Adrenal gland (tissue), 5 donors: ENCODE measurements around the gene COL26A1.

Source experiments
- POLR2A ChIP-seq, 2 donors: fragments of 450-650 bp; IDR thresholded peaks; one replicate each; pipeline ENCODE4 v1.6.1; 2017; ENCODE audit warnings: antibody characterized with exemption in 2 of 2, mild to moderate bottlenecking in 2 of 2, moderate library complexity in 1 of 2
- TF ChIP-seq, protein P1 (sequence below), 6 experiments: fragments of 450-650 bp in 4 of 6; fragments of 200-600 bp in 2 of 6; sonication (generic) in 1 of 6; IDR thresholded peaks; 1 replicate in 5 of 6; 2 replicates in 1 of 6; pipeline versions ENCODE4 v1.5.1 to v1.8.0; 2016 to 2021; ENCODE audit warnings: antibody characterized with exemption in 6 of 6, mild to moderate bottlenecking in 2 of 6, moderate library complexity in 1 of 6
- donor health status: DM: no; HTN: no; CAD: no.

DNA sequence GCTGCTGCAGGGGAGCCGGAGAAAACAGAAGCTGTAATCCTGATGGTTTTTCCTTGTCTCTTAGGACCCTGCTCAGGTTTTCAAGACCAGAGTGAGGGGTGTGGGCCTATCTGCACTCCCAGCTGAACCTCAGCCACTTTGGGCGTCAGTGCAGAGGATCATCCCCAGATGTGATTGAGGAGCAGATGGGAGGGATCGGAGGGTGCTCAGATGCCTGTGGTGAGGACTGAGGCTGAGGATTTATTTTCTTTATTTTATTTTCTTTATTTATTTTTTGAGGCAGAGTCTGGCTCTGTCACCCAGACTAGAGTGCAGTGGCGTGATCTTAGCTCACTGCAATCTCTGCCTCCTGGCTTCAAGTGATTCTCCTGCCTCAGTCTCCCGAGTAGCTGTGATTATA, 13.9 kb downstream of the COL26A1 start:
- TF ChIP-seq, protein P1, sequence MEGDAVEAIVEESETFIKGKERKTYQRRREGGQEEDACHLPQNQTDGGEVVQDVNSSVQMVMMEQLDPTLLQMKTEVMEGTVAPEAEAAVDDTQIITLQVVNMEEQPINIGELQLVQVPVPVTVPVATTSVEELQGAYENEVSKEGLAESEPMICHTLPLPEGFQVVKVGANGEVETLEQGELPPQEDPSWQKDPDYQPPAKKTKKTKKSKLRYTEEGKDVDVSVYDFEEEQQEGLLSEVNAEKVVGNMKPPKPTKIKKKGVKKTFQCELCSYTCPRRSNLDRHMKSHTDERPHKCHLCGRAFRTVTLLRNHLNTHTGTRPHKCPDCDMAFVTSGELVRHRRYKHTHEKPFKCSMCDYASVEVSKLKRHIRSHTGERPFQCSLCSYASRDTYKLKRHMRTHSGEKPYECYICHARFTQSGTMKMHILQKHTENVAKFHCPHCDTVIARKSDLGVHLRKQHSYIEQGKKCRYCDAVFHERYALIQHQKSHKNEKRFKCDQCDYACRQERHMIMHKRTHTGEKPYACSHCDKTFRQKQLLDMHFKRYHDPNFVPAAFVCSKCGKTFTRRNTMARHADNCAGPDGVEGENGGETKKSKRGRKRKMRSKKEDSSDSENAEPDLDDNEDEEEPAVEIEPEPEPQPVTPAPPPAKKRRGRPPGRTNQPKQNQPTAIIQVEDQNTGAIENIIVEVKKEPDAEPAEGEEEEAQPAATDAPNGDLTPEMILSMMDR (IDR thresholded peaks at IDR 0.05): no peak
- no peak for TF ChIP-seq POLR2A (IDR thresholded peaks at IDR 0.05)
